NCI-H2196 treated with DMSO at 0.1 percent for 48 hours (cell line): ENCODE measurements around the gene PVR.
"Not testable (repeated sequence)": the region's sequence is repeated elsewhere in the genome, so short reads cannot be mapped to it uniquely, and the experiment has no call there.

ENCODE experiments used
- DNase-seq: peaks from one replicate; lab custom pipeline; 2025; ENCODE audit not compliant: unreplicated experiment; lab: John Stamatoyannopoulos, UW

Gene PVR

GRCh38 chr19:44668985-44669764 is 25.5 kb downstream of the PVR start:
- no peak for DNase-seq

GRCh38 chr19:44670027-44670426 is 26.3 kb downstream of the PVR start:
- DNase-seq: not testable (repeated sequence)

- no peak for DNase-seq
Measured at GRCh38 chr19:44671400-44671799, 27.7 kb downstream of the PVR start, which contains the start of gene CEACAM19. TSS of gene CEACAM19 (plus strand) at chr19:44671482. CDS start at chr19:44671932, 450 bp downstream.

- no peak for DNase-seq
Measured at GRCh38 chr19:44672226-44672625, 28.5 kb downstream of the PVR start.

- DNase-seq: no peak
Measured at GRCh38 chr19:44673510-44673909, 29.8 kb downstream of the PVR start.

DNA sequence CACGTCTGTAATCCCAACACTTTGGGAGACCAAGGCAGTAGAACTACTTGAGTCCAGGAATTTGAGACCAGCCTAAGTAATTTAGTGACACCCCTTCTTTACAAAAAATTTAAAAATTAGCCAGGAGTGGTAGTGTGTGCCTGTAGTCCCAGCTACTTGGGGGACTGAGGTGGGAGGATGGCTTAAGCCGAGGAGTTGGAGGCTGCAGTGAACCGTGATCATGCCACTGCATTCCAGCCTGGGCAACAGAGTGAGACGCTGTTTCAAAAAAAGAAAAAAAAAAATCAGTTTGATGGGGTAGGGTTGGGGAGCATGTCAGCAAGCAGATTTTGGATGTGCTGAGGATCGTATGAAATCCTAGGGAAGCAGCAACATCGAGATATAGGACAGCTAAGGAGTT is 31.8 kb downstream of the PVR start:
- no peak for DNase-seq

GRCh38 chr19:44677019-44677811 is 33.5 kb downstream of the PVR start:
- DNase-seq: no peak

GRCh38 chr19:44680536-44680935 is 36.8 kb downstream of the PVR start:
- DNase-seq: no peak

- DNase-seq: no peak
Measured at GRCh38 chr19:44681992-44682790, 38.5 kb downstream of the PVR start.

DNA sequence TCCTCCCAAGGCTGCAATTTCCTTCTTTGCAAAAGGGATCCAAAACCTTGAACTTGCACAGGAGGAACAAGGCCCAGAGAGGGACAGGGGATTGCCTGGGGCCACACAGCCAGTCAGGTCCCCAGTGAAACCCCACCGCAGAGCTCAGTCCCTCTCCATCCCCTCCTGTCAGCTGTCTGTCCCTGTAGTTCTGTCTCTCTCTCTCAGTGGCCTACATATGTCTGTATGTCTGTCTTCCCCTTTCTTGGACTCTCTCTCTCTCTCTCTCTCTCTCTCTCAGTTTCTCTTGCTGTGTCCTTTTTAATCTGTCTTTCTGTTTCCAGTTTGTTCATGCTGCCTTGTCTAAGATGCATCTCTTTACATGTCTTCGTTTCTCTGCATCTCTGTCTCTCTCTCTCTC is 39.1 kb downstream of the PVR start:
- no peak for DNase-seq

DNA sequence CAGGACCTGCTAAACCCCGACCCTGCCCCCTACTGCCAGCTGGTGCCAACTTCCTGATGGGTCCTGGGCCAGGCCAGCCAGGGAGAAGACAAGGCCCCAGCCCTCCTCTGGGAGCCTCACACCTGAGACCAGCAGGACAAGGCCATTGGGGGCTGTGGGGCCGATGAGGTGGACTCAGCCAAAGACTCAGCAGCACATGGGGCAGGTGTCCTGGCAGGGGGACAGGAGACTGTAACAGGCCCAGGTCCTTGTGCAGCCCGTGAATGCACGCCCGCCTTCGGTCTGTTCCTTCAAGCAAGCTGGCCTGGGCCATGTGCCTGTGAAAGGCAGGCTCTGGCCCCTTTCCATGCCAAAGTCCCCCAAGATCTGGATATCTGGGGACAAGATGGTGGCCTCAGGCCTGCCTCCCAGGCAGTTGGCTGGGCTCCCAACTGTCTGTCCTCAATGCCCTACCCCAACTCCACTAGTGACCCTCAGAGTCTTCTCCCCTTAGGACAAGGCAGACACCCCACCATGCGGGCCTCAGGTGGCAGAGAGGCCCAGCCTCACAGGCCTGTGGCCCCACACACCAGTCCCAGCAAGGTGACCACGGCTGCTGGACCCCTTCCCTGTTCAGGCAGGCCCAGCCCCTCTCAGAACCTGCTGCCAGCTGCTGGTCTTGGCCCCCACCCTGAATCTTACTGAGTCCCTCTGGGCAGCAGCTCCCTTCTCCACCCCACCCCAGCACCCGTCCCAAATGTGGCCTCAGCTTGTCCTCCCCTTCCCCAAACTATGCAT is 39.9 kb downstream of the PVR start:
- no peak for DNase-seq

- not testable (repeated sequence) for DNase-seq
Measured at GRCh38 chr19:44684396-44684795, 40.7 kb downstream of the PVR start.

DNA sequence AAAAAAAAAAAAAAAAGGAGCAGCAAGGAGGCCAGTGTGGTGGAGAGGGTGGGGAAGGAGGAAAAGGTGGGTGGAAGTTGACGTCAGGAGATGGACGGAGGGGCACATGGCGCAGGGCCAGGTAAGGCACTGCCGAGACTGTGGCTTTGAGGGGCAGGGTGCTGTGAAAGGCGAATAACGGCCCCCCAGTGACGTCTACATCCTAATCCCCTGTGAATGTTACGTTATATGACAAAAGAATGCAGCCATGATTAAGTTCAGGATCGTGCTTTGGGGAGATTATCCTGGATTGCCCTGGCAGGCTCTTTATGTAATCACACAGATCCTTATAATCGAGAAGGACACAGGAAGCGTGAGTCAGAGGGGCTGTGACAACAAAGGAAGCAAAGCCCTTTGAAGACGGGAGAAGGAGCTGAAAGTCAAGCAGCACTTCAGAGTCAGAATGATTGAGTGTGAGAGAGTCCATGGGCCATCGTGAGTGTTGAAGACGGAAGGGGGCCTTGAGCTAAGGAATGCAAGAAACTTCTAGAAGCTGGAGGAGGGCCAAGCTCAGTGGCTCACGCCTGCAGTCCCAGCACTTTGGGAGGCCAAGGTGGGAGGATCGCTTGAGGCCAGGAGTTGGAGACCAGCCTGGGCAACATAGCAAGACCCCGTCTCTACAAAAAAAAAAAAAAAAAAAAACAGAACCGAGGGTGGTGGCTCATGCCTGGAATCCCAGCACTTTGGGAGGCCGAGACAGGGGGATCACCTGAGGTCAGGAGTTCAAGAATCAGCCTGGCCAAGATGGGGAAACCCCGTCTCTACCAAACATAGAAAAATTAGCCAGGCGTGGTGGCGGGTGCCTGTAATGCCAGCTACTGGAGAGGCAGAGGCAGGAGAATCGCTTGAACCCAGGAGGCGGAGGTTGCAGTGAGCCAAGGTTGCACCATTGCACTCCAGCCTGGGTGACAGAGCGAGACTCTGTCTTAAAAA is 41.5 kb downstream of the PVR start:
- DNase-seq: no peak

GRCh38 chr19:44685877-44686276 is 42.2 kb downstream of the PVR start:
- no peak for DNase-seq

- no peak for DNase-seq
Measured at GRCh38 chr19:44686896-44687295, 43.2 kb downstream of the PVR start.

DNA sequence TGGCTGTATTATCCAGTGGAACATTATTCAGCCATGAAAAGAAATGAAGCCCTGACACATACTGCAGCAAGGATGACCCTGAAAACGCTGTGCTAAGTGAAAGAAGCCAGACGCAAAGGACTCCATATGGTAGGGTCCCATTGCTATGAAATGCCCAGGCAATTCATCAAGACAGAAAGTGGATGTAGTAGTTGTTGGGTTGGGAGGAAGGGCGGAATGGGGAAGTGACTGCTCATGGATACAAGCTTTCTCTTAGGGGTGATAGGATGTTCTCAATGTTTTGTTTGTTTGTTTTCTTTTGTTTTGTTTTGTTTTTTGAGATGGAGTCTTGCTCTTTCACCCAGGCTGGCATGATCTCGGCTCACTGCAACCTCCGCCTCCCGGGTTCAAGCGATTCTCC is 44.2 kb downstream of the PVR start:
- DNase-seq: no peak

DNA sequence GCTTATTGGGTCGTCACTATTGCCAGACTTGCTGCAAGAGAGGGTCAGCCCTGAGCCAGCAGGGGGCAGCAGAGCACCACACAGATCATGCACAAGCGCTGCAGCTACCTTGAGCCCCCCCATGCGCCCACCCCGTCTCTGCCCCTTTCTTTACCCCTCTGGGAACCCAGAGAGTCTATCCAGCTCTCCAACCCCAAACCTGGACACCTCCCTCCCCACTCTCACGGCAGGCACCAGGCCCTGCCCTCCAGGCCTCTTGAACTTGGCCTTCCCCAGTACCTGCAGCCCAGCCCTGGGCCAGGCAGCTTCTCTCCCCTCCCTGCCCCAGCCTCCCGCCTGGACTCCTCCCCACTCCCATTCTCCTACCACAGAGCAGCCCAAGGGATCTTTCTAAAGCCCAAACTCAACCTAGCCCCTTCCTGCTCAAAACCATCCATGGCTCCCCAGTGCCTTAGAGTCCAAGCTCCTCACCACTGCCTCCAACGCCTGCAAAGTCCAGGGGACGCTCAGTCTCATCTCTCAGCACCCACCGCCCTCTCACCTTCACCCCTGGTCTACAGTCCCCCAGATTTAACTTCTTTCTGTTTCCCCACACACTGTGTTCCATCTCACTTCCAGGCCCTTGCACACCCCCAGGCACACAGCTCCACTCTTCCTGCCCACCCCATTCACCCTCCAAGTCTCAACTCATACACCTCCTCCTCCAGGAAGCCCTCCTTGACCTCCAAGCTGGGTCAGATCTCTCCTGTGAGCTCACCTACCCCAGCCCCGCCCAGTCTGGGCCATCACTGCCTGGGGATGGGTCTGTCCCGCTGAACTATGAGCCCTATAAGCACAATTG is 45.8 kb downstream of the PVR start:
- peak; percentile 45 for DNase-seq

- DNase-seq: no peak
Measured at GRCh38 chr19:44690131-44690440, 46.4 kb downstream of the PVR start.

GRCh38 chr19:44692379-44692721 is 48.6 kb downstream of the PVR start:
- no peak for DNase-seq
